Gastrocnemius medialis (tissue), 4 donors: ENCODE data around the gene ADGRL3.

ENCODE experiments used
- POLR2A ChIP-seq, 2 donors: fragments of 450-650 bp; IDR thresholded peaks; one replicate each; pipeline ENCODE4 v1.6.1; 2017; ENCODE audit warnings: antibody characterized with exemption in 2 of 2, mild to moderate bottlenecking in 2 of 2, moderate library complexity in 2 of 2
- TF ChIP-seq, protein P1 (sequence below), 5 experiments: fragments of 450-650 bp in 3 of 5; fragments of 200-600 bp in 2 of 5; sonication (generic) in 2 of 5; IDR thresholded peaks in 4 of 5; conservative IDR thresholded peaks in 1 of 5; 1 replicate in 4 of 5; 2 replicates in 1 of 5; pipeline ENCODE4 v1.5.1; 2016 to 2019; ENCODE audit warnings: antibody characterized with exemption in 5 of 5, mild to moderate bottlenecking in 3 of 5, moderate library complexity in 3 of 5

GRCh38 chr4:61891953-61892352 lies 691.8 kb downstream of the ADGRL3 start:
- TF ChIP-seq, protein P1, sequence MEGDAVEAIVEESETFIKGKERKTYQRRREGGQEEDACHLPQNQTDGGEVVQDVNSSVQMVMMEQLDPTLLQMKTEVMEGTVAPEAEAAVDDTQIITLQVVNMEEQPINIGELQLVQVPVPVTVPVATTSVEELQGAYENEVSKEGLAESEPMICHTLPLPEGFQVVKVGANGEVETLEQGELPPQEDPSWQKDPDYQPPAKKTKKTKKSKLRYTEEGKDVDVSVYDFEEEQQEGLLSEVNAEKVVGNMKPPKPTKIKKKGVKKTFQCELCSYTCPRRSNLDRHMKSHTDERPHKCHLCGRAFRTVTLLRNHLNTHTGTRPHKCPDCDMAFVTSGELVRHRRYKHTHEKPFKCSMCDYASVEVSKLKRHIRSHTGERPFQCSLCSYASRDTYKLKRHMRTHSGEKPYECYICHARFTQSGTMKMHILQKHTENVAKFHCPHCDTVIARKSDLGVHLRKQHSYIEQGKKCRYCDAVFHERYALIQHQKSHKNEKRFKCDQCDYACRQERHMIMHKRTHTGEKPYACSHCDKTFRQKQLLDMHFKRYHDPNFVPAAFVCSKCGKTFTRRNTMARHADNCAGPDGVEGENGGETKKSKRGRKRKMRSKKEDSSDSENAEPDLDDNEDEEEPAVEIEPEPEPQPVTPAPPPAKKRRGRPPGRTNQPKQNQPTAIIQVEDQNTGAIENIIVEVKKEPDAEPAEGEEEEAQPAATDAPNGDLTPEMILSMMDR (IDR thresholded peaks at IDR 0.05 in 4 of 5, conservative IDR thresholded peaks at IDR 0.05 in 1 of 5) = no peak
- TF ChIP-seq POLR2A (IDR thresholded peaks at IDR 0.05) = no peak
